Measurements from ENCODE around the gene FANCE. TPM values are rescaled to one million over a fixed set of nuclear protein-coding genes. Genes with fewer than 3 reads are reported as not detected.
"Not testable (repeated sequence)": the region's sequence is repeated elsewhere in the genome, so short reads cannot be mapped to it uniquely, and the experiment has no call there.

FANCE gene
- polyA plus RNA-seq, 1 experiment: 7.0 TPM

GRCh38 chr6:35436071-35436857, 15.9 kb upstream of the FANCE start:
- CTCF ChIA-PET: interaction anchor here (2.1 kb wide), 2 partner anchors 13 to 21 kb away, joined by 7 to 8 read pairs; no protein-coding TSS in a partner anchor
- Histone ChIP-seq H3K27ac (ENCODE audit: low read depth, low read length) (no peak overlapping the region), H3K4me3 (ENCODE audit: low read depth, low read length) (no peak overlapping the region), H3K27me3 (ENCODE audit: control insufficient read depth, insufficient read depth, low read length) (no peaks in the 10 kb centered on the region), H3K9me3 (ENCODE audit: control insufficient read depth, insufficient read depth, low read length) (no peaks in the 10 kb centered on the region; the same call in 1 of the 2 replicates)
- POLR2A ChIA-PET: interaction anchor here (1.3 to 1.9 kb wide), 2 partner anchors 8 to 17 kb away, joined by 3 to 5 read pairs; no protein-coding TSS in a partner anchor
- no peak for DNase-seq (ENCODE audit: low read depth, low spot score)
- no peak for TF ChIP-seq CTCF (IDR thresholded peaks at IDR 0.05; ENCODE audit: low read depth, low read length)

GRCh38 chr6:35438378-35439065, 13.6 kb upstream of the FANCE start:
- CTCF ChIA-PET: interaction anchor here (0.7 kb wide), 1 partner anchor 70 kb away, joined by 5 read pairs; no protein-coding TSS in a partner anchor

GRCh38 chr6:35439308-35439707, 12.8 kb upstream of the FANCE start:
- TF ChIP-seq CTCF (IDR thresholded peaks at IDR 0.05; ENCODE audit: low read depth, low read length): no peak
- no peak for DNase-seq (ENCODE audit: low read depth, low spot score)
- POLR2A ChIA-PET: no interaction called here
- Histone ChIP-seq H3K27ac (ENCODE audit: low read depth, low read length) (no peak overlapping the region), H3K4me3 (ENCODE audit: low read depth, low read length) (no peak overlapping the region), H3K27me3 (ENCODE audit: control insufficient read depth, insufficient read depth, low read length) (no peaks in the 10 kb centered on the region), H3K9me3 (ENCODE audit: control insufficient read depth, insufficient read depth, low read length) (no peaks in the 10 kb centered on the region; the same call in 1 of the 2 replicates)
- CTCF ChIA-PET: interaction anchor here (0.7 to 0.9 kb wide), 2 partner anchors 9 to 71 kb away, joined by 3 to 5 read pairs; no protein-coding TSS in a partner anchor

More at GRCh38 chr6:35438378-35439065, 13.6 kb upstream of the FANCE start:
- H3K27me3 ChIP-seq (ENCODE audit: control insufficient read depth, insufficient read depth, low read length); POLR2A ChIA-PET; H3K27ac ChIP-seq (ENCODE audit: low read depth, low read length); DNase-seq (ENCODE audit: low read depth, low spot score); H3K9me3 ChIP-seq (ENCODE audit: control insufficient read depth, insufficient read depth, low read length); H3K4me3 ChIP-seq (ENCODE audit: low read depth, low read length): not testable (repeated sequence)

DNA sequence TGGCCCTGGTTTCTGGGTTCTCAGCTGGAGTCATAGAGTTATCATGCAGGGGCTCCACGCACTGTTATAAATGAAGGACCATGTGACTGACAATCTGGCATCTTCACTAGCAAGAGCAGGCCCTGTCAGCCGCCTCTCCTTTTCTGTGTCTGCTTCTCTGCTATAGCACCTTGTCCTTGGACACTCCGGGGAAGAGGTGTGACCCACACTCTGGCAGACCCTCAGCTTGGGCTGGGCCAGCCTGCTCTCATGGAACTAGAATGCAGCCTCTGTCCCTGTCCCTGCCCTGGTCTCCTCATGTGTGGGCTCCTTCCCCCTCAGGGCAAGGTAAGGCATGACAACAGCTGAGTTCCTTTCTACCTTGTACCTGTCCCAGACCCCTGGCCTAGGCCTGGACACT, 10.9 kb upstream of the FANCE start:
- CTCF ChIA-PET: no interaction called here
- H3K4me3 ChIP-seq (ENCODE audit: low read depth, low read length): no peak overlapping the region
- POLR2A ChIA-PET: no interaction called here
- H3K27ac ChIP-seq (ENCODE audit: low read depth, low read length): no peak overlapping the region
- TF ChIP-seq CTCF (IDR thresholded peaks at IDR 0.05; ENCODE audit: low read depth, low read length): no peak
- H3K9me3 ChIP-seq (ENCODE audit: control insufficient read depth, insufficient read depth, low read length): no peaks in the 10 kb centered on the region; the same call in 1 of the 2 replicates
- H3K27me3 ChIP-seq (ENCODE audit: control insufficient read depth, insufficient read depth, low read length): no peaks in the 10 kb centered on the region
- no peak for DNase-seq (ENCODE audit: low read depth, low spot score)

GRCh38 chr6:35441642-35442041, 10.5 kb upstream of the FANCE start:
- DNase-seq (ENCODE audit: low read depth, low spot score): no peak
- CTCF ChIA-PET: no interaction called here
- Histone ChIP-seq H3K4me3 (ENCODE audit: low read depth, low read length) (no peak overlapping the region), H3K27ac (ENCODE audit: low read depth, low read length) (no peak overlapping the region), H3K27me3 (ENCODE audit: control insufficient read depth, insufficient read depth, low read length) (no peaks in the 10 kb centered on the region), H3K9me3 (ENCODE audit: control insufficient read depth, insufficient read depth, low read length) (no peaks in the 10 kb centered on the region; the same call in 1 of the 2 replicates)
- TF ChIP-seq CTCF (IDR thresholded peaks at IDR 0.05; ENCODE audit: low read depth, low read length): no peak
- POLR2A ChIA-PET: no interaction called here
